ENCODE data around the gene PLIN3.
"Not testable (repeated sequence)": the region's sequence is repeated elsewhere in the genome, so short reads cannot be mapped to it uniquely, and the experiment has no call there.

PLIN3 gene

DNA sequence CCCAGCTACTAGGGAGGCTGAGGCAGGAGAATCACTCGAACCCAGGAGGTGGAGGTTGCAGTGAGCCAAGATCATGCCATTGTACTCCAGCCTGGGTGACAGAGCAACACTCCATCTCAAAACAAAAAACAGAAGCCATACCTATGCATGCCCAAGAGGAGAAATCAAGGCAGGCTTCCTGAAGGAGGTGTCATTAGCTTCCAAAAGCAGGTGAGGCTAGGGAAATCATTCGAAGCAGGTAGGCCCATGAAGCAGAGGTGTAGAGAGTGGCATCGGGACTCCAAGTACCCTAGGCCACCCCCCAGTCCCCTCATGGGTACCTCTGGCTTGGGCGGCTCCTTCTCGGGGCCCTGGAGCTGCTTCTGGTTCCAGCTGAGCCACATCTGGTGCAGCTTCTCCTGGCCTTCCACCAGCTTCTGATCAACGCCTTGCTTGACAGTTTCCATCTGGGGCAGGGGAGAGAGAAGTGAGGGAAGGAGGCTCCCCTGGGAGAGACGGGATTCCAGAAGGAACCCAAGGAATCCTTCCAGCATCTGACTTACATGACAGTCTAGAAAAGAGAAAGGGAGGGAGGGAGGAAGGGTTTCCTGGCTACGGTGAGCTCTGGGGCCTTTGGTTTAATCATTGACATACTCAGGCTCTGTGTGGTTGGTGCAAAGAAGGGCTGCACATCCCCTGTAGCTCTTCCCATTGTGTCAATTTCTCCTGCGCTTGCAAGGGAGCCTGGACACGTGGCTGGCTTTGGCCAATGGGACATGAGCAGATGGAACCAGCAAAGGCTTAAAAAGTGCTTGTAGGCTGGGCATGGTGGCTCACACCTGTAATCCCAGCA lies 22.9 kb downstream of the PLIN3 start:
- DNase-seq: no peak

DNA sequence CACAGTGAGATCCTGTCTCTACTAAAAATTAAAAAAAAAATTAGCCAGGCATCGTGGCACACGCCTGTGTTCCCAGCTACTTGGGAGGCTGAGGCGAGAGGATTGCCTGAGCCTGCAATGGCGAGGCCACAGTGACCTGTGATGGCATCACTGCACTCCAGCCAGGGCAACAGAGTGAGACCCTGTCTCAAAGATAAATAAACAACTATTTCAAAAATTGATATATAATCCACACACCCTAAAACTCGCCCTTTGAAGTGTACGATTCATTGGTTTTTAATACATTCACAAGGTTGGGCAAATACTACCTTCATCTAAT lies 23.9 kb downstream of the PLIN3 start:
- DNase-seq: no peak

DNA sequence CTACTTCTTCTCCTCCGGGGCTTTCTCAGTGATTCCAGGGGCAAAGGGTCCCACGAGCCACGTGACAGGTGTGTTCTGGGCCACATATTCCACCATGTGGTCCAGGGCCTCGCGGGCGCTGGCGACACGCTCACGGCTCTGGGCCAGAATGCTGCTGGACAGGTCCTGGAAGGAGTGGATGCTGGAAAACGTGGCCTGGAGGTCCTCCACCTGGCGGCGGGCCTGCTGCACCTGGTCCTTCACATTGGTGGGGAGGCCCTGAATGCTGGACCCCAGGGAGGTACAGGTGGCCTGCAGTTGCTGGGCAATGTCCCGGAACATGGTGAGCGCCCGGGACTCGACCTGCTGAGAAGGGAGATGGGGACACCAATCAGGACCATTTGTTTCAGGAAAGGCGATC lies 28.3 kb downstream of the PLIN3 start:
- no peak for DNase-seq

DNA sequence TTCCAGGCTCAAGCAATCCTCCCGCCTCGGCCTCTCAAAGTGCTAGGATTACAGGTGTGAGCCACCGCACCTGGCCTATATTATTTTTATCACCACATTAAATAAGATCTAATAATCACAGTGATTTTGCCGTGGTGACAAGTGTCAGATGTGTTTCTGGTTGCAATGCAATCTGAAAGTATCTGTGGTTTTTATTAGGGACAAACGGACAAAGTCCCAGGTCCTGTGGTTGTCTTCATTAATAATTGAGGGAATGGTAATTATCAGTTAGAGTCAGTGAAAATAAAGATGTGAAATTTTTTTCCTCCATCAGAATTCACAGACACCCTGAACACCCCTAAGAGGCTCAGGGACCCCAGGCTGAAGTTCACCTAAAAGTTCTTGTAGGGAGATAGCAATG lies 34.7 kb downstream of the PLIN3 start:
- DNase-seq: no peak

DNA sequence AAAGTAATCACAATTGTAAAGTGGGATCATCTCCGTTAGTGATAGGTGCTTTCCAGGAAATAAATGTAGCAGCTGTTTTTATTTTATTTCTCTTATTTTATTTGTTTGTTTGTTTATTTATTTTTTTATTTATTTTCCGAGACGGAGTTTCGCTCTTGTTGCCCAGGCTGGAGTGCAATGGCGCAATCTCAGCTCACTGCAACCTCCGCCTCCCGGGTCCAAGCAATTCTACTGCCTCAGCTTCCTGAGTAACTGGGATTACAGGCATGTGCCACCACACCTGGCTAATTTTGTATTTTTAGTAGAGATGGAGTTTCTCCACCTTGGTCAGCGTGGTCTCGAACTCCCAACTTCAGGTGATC lies 35.5 kb downstream of the PLIN3 start:
- not testable (repeated sequence) for DNase-seq

DNA sequence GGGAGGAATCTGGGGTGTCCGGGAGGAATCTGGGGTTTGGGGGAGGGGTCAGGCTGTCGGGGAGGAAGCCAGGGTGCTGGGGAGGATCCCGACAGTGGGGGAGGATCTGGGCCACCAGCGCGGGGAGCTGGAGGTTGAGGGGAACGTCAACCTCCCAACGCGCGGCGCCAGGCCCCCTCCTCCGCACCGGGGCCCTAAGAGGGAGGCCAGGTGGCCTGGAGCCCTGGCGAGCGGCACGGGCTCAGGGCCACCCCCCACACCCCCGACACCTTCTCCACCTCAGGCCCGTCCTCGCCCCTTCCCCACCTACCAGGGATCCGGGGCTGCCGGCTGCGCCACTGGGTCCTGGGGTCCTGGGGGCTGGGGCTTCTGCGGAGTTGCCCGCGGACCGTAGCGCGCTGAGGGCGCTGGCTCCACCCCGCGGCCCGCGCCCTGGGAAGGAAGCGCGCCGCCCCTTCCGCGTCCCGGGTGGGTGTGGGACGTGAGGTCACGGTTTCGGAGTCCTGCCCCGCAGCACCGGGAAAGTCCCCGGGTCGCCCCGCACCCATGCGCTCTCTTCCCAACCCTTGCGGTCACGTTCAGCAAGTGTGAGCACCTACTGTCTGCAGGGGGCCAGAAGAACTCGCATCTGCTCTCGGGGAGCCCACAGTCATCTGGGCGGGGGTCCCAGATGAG lies 36.0 kb downstream of the PLIN3 start, which contains the start of gene TICAM1:
TSS of gene TICAM1 (minus strand) at position 409 of the 675 bp plus-strand sequence. CDS start 13,335 bp downstream, outside the sequence.
- peak; percentile 78 for DNase-seq

DNA sequence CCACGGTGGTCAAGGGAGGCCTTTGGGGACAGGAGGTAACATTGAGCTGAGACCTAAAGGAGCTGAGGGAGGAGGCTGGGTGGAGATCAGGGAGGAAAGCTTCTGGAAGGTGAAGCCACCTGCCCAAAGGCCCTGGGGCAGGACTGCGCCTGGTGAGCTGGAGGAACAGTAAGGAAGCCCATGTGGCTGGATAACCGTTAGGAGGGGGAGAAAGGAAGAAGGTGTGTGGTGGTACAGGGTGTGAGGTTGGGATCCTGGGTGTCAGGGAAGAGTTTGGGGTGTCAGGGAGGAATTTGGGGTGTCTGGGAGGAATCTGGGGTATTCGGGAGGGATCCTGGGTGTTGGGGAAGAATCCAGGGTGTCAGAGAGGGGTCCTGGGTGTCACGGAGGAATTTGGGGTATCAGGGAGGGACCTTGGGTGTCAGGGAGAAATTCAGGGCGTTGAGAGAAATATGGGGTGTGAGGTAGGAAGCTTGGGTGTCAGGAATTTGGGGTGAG lies 36.6 kb downstream of the PLIN3 start:
- DNase-seq: peak; percentile 12

DNA sequence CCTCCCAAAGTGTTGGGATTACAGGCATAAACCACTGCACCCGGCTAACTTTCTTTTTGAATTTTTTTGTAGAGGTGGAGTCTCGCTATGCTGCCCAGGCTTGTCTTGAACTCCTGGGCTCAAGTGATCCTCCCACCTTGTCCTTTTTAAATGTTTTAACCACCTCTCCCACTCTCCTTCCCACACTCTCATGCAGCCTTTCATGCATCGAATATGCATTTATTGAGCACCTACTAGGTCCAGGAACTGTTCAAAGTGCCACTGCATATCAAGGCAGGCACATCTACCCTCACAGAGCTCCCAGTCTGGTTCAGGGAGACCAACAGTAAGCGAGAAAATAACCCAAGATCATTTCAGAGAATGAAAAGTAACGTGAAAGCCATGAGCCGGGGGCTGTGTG lies 37.1 kb downstream of the PLIN3 start:
- DNase-seq: no peak

DNA sequence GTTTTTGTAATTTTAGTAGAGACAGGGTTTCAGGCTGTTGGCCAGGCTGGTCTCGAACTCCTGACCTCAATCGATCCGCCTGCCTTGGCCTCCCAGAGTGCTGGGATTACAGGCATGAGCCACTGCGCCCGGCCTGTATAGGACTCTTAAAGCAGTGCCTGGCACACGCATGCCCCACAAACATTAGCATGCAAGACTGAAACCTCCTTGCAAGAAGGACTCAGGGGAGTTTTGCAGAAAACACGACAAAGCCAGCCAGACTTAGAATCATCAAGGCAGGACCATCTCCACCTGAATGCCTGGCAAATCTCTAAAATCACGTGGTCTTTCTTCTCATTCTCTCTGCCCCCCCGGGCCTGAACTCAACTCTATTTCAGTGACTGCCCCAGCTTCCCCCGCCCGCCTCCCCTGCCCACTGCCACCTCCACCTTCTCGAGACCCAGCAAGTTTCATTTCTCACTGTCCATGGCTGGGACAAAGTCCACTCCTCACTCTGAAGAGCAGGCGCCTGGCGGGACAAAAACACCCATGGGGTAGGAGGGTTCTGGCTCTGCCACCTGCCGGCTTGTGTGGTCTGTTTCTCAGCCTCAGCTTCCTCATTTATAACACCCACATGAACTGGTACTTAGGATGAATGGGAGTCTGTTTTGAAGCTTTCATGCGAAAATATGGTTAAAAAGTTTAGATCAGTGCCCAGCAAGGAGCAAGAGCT lies 38.3 kb downstream of the PLIN3 start:
- peak; percentile 69 for DNase-seq

DNA sequence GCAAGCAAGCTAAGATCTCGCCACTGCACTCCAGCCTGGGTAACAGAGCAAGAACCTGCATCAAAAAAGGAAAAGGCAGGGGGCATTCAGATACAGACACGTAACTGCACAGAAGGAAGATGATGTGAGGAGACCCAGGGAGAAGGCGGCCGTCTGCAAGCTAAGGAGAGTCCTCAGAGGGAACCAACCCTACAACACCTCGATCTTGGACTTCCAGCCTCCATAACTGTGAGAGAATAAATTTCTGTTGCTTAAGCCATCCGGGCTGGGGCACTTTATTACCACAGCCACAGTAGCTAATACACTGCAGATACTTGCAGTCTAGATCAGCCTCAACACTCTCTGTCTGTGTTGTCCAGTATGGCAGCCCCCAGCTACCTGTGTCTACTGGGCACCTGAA lies 43.9 kb downstream of the PLIN3 start:
- no peak for DNase-seq

DNA sequence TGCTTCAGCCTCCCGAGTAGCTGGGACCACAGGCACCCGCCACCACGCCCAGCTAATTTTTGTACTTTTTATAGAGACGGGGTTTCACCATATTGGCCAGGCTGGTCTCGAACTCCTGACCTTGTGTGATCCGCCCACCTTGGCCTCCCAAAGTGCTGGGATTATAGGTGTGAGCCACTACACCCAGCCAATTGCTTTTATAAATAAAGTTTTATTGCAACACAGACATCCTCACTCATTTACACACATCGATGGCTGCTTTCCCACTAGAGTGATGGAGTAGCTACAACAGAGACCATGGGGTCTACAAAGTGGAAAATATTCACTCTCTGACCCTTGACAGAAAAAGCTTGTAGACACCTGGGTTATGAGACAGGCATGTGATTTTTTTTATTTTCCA lies 45.1 kb downstream of the PLIN3 start:
- not testable (repeated sequence) for DNase-seq

DNA sequence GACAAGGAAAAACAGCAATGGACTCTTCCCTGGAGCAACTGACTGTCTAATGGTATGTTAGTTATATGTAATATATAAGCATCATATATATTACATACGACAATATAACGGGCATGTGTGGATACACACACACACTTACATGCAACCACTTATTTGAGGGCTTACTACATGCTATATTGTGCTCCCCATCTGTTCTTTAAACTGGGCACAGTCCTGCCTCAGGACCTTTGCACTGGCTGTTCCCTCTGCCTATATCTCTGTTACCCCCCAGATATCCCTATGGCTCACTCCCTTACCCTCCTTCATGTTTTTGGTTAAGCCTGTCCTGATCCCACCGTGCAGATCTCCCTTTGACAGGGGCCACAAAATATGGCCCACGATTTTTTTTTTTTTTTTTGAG lies 46.2 kb downstream of the PLIN3 start:
- DNase-seq: no peak

DNA sequence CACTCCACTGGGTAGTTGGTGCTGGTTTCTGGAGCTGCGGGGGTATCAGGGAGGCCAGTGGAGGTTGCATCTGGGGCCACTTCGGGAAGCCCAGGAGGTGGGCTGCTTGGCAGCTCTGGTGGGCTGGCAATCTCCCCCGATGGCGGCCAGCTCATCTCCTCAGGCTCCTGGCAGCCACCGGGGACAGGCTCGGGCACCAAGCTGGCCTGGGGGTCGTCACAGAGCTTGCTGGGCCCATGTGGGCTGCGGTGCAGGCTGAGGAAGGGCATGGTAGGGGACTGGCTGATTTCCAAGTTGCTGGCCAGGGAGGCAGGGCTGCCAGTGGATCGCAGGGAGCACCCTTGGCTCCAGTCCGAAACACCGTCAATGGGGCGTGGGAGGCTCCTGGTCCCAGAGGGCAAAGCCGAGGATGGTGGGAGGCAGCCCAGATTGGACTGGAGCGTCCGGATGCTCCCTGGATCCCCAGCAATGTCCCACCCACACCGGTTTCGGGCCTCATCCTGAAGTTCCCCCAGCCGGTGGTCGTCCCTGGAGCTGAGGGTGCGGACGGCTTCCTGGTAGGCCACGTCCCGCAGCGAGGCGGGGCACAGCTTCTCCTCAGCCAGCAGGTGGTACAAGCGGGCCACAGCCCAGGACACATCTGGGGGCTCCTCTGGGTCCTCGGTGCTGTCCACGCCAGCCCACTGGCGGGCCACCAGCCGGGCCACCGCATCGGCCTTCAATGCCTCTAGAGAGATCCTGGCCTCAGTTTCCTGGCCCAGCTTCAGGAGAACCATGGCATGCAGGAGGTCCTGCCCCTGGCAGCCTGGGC lies 49.8 kb downstream of the PLIN3 start:
- no peak for DNase-seq

DNA sequence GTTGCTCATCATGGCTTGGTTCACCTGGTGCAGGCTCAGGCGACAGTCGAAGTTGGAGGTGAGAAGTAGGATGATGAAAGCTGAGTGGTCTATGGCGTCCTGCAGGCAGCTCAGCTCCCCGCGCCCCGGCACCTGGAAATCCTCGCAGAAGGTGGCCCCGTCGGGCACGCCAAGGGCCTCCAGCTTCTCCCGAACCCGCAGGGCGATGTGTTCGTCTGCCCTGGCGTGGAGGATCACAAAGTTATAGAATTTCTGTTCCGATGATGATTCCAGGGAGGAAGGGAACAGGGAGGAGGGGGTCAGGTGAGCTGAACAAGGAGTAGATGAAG lies 50.6 kb downstream of the PLIN3 start:
- DNase-seq: no peak

DNA sequence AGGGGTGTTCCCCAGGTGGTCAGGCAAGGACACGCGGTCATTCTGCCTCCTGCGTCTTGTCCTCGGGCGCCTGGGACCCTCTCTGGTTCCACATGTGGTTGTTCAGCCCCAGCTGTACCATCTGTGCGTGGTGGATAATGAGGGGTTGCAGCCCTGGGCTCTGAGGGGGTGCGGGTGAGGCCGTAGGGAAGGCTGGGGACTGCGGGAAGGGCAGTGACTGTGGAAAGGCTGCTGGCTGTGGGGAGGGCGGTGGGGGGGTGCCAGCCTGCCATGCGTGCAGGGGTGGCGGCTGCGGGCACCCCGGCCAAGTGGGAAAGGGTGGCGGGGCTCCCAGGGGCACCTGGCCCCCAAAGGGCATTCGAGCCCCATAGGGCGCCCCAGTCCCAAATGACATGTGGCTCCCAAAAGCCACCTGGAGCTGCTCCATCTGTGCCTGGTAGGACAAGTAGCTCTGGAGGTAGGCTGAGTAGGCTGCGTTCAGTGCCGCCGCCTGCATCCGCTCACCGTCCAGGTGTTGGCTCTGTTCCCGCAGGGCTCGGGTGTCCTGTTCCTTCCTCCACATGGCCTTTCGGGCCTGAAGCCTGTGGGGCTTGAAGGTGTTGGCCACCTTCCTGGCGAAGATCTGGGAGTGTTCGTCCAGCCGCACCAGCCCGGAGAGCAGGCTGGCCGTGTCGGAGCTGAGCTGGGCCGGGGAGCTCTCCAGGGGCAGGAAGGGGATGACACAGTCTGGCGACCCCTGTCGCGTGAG lies 51.1 kb downstream of the PLIN3 start:
- DNase-seq: no peak

DNA sequence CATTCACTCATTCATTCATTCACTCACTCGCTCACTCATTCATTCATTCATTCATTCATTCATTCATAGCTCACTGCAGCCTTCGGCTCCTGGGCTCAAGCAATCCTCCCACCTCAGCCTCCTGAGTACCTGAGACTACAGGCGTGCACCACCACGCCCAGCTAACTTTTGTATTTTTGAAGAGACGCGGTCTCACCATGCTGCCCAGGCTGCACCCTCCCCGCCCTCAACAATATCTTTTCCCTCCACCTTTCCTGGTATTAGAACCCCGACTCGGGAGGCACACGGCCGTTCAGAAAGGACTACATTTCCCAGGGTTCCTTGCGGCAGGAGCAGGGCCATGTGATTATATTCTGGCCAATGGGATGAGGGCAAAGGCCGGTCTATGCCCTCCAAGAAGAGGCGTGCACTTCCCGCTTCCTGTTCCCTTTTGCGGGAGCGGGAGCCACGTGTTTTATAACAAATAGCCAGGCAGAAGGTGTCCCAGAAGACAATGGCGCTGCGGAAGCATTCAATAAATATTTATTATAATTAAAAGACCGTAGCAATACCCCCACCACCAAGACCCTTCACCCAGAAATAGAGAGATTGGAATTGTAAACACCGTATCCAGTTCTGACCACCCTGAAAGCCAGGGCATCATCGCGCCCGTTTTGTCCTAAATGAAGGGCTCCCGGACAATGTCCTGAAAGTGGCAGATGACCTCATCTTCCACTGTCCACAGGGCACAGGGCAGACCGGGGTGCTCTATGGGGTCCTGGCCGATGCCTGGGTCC lies 51.9 kb downstream of the PLIN3 start:
- peak; percentile 64 for DNase-seq

DNA sequence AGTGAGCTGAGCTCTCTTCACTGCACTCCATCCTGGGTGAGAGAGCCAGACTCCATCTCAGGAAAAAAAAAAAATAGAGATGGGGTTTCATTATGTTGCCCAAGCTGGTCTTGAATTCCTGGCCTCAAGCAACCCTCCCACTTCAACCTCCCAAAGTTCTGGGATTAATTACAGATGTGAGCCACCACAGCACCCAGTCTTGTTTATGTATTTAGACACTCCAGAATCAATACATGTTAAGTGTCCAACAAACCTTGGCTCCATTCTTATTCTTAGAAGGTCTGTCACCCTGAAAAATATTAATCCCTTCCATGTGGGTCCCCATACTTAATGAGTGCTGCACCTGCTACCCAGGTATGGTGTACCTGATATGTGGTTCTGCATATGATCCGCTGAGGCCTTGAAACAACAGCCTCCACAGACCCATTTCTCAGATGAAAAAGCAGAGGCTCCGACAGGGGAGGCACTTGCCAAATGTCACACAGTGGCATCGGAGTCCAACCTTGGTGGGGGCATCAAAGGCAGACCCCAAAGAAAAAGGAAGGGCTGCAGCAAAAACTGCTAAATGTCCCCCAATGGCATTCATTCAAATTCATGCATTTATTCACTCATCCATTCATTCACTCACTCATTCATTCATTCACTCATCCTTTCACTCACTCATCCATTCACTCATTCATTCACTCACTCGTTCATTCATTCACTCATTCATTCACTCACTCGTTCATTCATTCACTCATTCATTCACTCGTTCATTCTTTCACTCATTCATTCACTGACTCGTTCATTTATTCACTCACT lies 52.6 kb downstream of the PLIN3 start:
- DNase-seq: no peak

DNA sequence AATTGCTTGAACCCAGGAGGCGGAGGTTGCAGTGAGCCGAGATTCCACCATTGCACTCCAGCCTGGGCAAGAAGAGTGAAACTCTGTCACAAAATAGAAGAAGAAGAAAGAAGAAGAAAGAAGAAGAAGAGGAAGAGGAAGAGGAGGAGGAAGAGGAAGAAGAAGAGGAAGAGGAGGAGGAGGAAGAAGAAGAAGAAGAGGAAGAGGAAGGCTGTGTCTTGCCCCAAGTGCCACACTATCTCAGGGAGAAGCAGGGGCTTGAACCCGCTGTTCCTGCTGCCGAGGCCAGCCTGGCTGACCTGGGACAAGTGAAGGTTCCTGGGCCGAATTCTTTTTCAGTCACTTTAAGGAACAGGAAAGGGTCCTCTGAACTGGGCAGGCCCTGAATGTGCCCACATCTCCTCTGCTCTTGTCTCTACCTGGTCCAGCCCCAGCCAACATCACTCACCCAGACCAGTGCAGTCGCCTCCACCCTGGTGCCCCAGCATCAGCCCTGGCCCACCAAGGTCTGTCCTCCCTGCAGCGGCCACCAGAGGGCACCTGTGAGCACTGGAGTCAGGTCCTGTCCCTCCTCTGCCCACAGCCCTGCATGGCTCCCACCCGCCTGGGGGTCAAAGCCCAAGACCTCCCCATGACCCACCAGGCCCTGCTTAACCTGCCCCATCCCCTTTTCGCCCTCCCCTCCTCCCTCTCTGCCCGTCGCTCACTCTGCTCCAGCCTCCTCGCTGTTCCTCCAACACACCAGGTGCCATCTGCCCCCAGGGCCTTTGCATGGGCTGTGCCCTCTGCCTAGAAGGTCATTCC lies 55.9 kb downstream of the PLIN3 start:
- peak; percentile 81 for DNase-seq

DNA sequence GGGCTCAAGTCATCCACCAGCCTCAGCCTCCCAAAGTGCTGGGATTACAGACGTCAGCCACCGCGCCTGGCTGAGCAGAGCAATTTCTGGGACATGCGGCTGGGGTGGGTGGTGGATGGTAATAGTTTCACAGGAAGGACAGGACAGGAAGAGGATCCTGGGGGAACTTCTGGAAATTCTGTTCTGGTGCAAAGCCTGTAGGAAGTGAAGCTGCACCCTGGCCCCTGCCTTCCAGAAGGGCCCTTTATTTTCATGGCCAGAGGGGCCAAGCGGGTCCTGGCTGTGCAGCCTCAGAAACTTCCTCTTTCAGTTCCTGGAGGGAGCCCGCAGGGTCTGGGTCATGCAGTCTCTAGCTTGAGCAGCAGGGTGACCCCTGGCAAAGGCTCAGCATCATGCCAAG lies 60.3 kb downstream of the PLIN3 start:
- DNase-seq: peak; percentile 82

DNA sequence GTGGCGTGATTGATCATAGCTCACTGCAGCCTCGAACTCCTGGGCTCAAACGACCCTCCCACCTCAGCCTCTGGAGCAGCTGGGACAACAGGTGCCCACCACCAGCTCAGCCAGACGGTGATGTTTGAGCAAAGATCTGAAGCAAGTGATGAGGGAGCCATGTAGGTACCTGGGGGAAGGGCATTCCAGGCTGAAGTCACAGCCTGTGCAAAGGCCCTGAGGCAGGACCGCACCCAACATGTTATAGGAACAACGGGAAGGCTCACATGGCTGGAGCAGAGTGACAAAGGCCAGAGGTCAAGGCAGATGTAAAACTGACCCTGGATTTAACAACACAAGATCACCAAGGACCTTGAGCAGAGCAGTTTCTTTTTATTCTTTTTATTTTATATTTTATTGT lies 61.1 kb downstream of the PLIN3 start:
- DNase-seq: no peak

All from RPMI8226 (cell line).